Measurements from ENCODE around the gene DOCK2. TPM values are rescaled to one million over a fixed set of nuclear protein-coding genes. Genes with fewer than 3 reads are reported as not detected.

Gene DOCK2
- total and polyA plus RNA-seq, 2 donors (not counting 3 experiments of a cell fraction or from before 2014, with no cell fraction given), result 0.62 to 4.8 TPM

DNA sequence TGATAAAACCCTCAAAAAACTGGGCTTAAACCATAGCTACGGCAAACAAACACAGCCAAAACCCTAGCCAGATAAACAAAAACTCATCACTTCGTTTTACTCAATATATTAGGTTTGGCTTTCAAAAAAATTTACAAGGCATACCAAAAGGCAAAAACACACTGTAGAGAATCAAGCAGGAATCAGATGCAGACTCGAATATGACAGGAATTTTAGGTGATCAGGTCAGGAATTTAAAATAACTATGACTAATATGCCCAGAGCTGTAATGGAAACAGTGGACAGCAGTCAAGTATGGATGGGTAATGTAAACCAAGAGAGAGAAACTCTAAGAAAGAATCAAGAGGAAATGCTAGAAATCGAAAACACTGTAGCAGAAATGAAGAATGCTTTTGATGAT, 26.5 kb upstream of the DOCK2 start:
- POLR2A ChIA-PET, result no interaction called here
- CTCF ChIA-PET, result interaction anchor here (0.9 kb wide), 1 partner anchor 86 kb away, joined by 3 read pairs; no protein-coding TSS in a partner anchor
- Histone ChIP-seq H3K27me3 (ENCODE audit: control insufficient read depth in 2 of 2, insufficient read depth in 2 of 2, low read length in 2 of 2) (no peaks in the 10 kb centered on the region), H3K36me3 (ENCODE audit: control insufficient read depth in 2 of 2, extremely low read depth in 1 of 2, insufficient read depth in 2 of 2, low read length in 2 of 2) (peaks cover 0 to 3% of the 10 kb centered on the region in 2 experiments), H3K9me1 (replicated peaks; ENCODE audit: control insufficient read depth, extremely low read depth, insufficient read depth, low read length) (no peaks in the 10 kb centered on the region), H2AFZ (ENCODE audit: low read depth, low read length) (no peak overlapping the region), H4K20me1 (replicated peaks; ENCODE audit: control insufficient read depth, extremely low read depth, insufficient read depth, low read length) (no peaks in the 10 kb centered on the region), H3K4me2 (ENCODE audit: insufficient read depth, low read length) (no peak overlapping the region), H3K27ac (ENCODE audit: insufficient read depth, low read depth, low read length) (no peak overlapping the region), H3K9me3 (replicated peaks; ENCODE audit: control insufficient read depth, insufficient read depth, low read length) (no peaks in the 10 kb centered on the region), H3K79me2 (ENCODE audit: control insufficient read depth, insufficient read depth, low read length) (no peaks in the 10 kb centered on the region), H3K4me3 (replicated peaks in 1 of 3; ENCODE audit: insufficient read depth in 1 of 3, low read depth in 1 of 3, low read length in 3 of 3) (no peak overlapping the region), H3K4me1 (ENCODE audit: control insufficient read depth, extremely low read depth, insufficient read depth, low read length) (no peaks in the 10 kb centered on the region), H3K9ac (replicated peaks; ENCODE audit: extremely low read depth, insufficient read depth, low read length) (no peak overlapping the region)
- TF ChIP-seq GATA2 (IDR thresholded peaks at IDR 0.05; ENCODE audit: insufficient read depth, insufficient read length, low read depth, low read length) (no peak), CTCF (IDR thresholded peaks at IDR 0.05; ENCODE audit: extremely low read depth in 1 of 2, insufficient read depth in 1 of 2, low read depth in 1 of 2, low read length in 2 of 2) (no peak), EZH2 (IDR thresholded peaks at IDR 0.05; ENCODE audit: borderline replicate concordance, low read depth, low read length, severe bottlenecking) (no peak), POLR2AphosphoS5 (IDR thresholded peaks at IDR 0.05; ENCODE audit: insufficient read depth, low read depth, low read length) (no peak), POLR2A (IDR thresholded peaks at IDR 0.05; ENCODE audit: low read depth, low read length) (no peak)
- no TSS peak for BruUV-seq (replicated peaks)
- intact Hi-C loops (cut with micrococcal nuclease) (no loop called here), dilution Hi-C loops (cut with MboI; ENCODE audit: extremely low pct_ligation_motif_present, low sequenced_read_pairs) (no loop called here)
- DNase-seq (ENCODE audit: low read depth, low spot score) (no peak), FAIRE-seq (no peak)

GRCh38 chr5:169615561-169615960, 21.5 kb upstream of the DOCK2 start:
- ChIA-PET CTCF (no interaction called here), POLR2A (no interaction called here)
- H3K9me1 ChIP-seq (replicated peaks; ENCODE audit: control insufficient read depth, extremely low read depth, insufficient read depth, low read length), result no peaks in the 10 kb centered on the region
- intact Hi-C loops (cut with micrococcal nuclease), result no loop called here
- TF ChIP-seq POLR2A (IDR thresholded peaks at IDR 0.05; ENCODE audit: low read depth, low read length), result no peak
- TF ChIP-seq CTCF (IDR thresholded peaks at IDR 0.05; ENCODE audit: extremely low read depth in 1 of 2, insufficient read depth in 1 of 2, low read depth in 1 of 2, low read length in 2 of 2), result no peak
- no peak for TF ChIP-seq EZH2 (IDR thresholded peaks at IDR 0.05; ENCODE audit: borderline replicate concordance, low read depth, low read length, severe bottlenecking)
- no peak for TF ChIP-seq MYC (IDR thresholded peaks at IDR 0.05; ENCODE audit: low read depth, low read length)
- no peak for TF ChIP-seq JUN (IDR thresholded peaks at IDR 0.05; ENCODE audit: borderline replicate concordance, insufficient read depth, insufficient read length, low read depth)
- H3K27ac ChIP-seq (ENCODE audit: insufficient read depth, low read depth, low read length), result no peak overlapping the region
- H3K4me2 ChIP-seq (ENCODE audit: insufficient read depth, low read length), result no peak overlapping the region
- BruUV-seq (replicated peaks), result no TSS peak
- H2AFZ ChIP-seq (ENCODE audit: low read depth, low read length), result no peak overlapping the region
- dilution Hi-C loops (cut with MboI; ENCODE audit: extremely low pct_ligation_motif_present, low sequenced_read_pairs), result no loop called here
- no peaks in the 10 kb centered on the region for H3K9me3 ChIP-seq (replicated peaks; ENCODE audit: control insufficient read depth, insufficient read depth, low read length)
- no peaks in the 10 kb centered on the region for H3K36me3 ChIP-seq (ENCODE audit: control insufficient read depth in 2 of 2, extremely low read depth in 1 of 2, insufficient read depth in 2 of 2, low read length in 2 of 2)
- no peaks in the 10 kb centered on the region for H3K27me3 ChIP-seq (ENCODE audit: control insufficient read depth in 2 of 2, insufficient read depth in 2 of 2, low read length in 2 of 2)
- H3K4me1 ChIP-seq (ENCODE audit: control insufficient read depth, extremely low read depth, insufficient read depth, low read length), result no peaks in the 10 kb centered on the region
- no peak for DNase-seq (ENCODE audit: low read depth, low spot score)
- H3K79me2 ChIP-seq (ENCODE audit: control insufficient read depth, insufficient read depth, low read length), result no peaks in the 10 kb centered on the region
- FAIRE-seq, result no peak
- no peaks in the 10 kb centered on the region for H4K20me1 ChIP-seq (replicated peaks; ENCODE audit: control insufficient read depth, extremely low read depth, insufficient read depth, low read length)
- no peak overlapping the region for H3K9ac ChIP-seq (replicated peaks; ENCODE audit: extremely low read depth, insufficient read depth, low read length)
- H3K4me3 ChIP-seq (replicated peaks in 1 of 3; ENCODE audit: insufficient read depth in 1 of 3, low read depth in 1 of 3, low read length in 3 of 3), result no peak overlapping the region
